Liver (tissue), 9 donors: Measurements from ENCODE around the gene B9D1. TPM values are rescaled to one million over a fixed set of nuclear protein-coding genes. Genes with fewer than 3 reads are reported as not detected.
A peak's percentile ranks its signal among the peaks of the same experiment; 100 is the strongest.

Source experiments
- DNase-seq: peaks from one replicate; pipeline ENCODE4 v3.0.0-alpha.2; 2017; ENCODE audit warnings: low spot score
- H3K27ac ChIP-seq, 2 donors: one replicate each; pipeline ENCODE4 v1.7.0; 2013; ENCODE audit warnings: inconsistent platforms in 2 of 2, low read length in 2 of 2, control low read depth in 1 of 2, low read depth in 1 of 2, mild to moderate bottlenecking in 1 of 2
- H3K27me3 ChIP-seq, 4 donors: one replicate each; pipeline versions ENCODE4 v1.6.1 to v1.7.0; 2013; ENCODE audit warnings: low read length in 3 of 4, inconsistent platforms in 1 of 4, mild to moderate bottlenecking in 1 of 4, moderate library complexity in 1 of 4; ENCODE audit not compliant: control insufficient read depth in 4 of 4, insufficient read depth in 4 of 4
- H3K36me3 ChIP-seq, 4 donors: one replicate each; pipeline versions ENCODE4 v1.6.1 to v1.7.0; 2013; ENCODE audit warnings: low read length in 3 of 4, mild to moderate bottlenecking in 3 of 4, low read depth in 1 of 4, moderate library complexity in 1 of 4; ENCODE audit not compliant: control insufficient read depth in 4 of 4, insufficient read depth in 3 of 4
- H3K4me1 ChIP-seq, 4 donors: one replicate each; pipeline versions ENCODE4 v1.6.1 to v1.7.0; 2013; ENCODE audit warnings: low read length in 3 of 4, mild to moderate bottlenecking in 3 of 4, moderate library complexity in 1 of 4; ENCODE audit not compliant: control insufficient read depth in 4 of 4, insufficient read depth in 4 of 4
- H3K4me3 ChIP-seq, 3 donors: one replicate each; pipeline versions ENCODE4 v1.6.1 to v1.7.0; 2013; ENCODE audit warnings: low read length in 3 of 3, control low read depth in 1 of 3, low read depth in 1 of 3, mild to moderate bottlenecking in 1 of 3
- H3K9ac ChIP-seq, 2 donors: one replicate each; pipeline ENCODE4 v1.7.0; 2013; ENCODE audit warnings: low read length in 2 of 2, mild to moderate bottlenecking in 2 of 2, moderate library complexity in 2 of 2, control low read depth in 1 of 2, low read depth in 1 of 2
- H3K9me3 ChIP-seq, 4 donors: one replicate each; pipeline versions ENCODE4 v1.6.1 to v1.7.0; 2013; ENCODE audit warnings: low read length in 3 of 4; ENCODE audit not compliant: control insufficient read depth in 4 of 4
- EGR1 ChIP-seq, 2 donors: IDR thresholded peaks; 2 replicates each; pipeline ENCODE4 v1.6.1; 2016 to 2018; ENCODE audit warnings: antibody characterized with exemption in 2 of 2, low read depth in 2 of 2
- FOXA1 ChIP-seq: IDR thresholded peaks from 2 replicates; pipeline ENCODE4 v1.6.1; 2016; ENCODE audit warnings: antibody characterized with exemption
- FOXA2 ChIP-seq: IDR thresholded peaks from 2 replicates; pipeline ENCODE4 v1.6.1; 2016; ENCODE audit warnings: antibody characterized with exemption
- GABPA ChIP-seq, 2 donors: IDR thresholded peaks in 1 of 2; conservative IDR thresholded peaks in 1 of 2; 2 replicates each; pipeline ENCODE4 v1.6.1; 2016; ENCODE audit warnings: antibody characterized with exemption in 2 of 2, mild to moderate bottlenecking in 1 of 2, moderate library complexity in 1 of 2
- HNF4A ChIP-seq, 2 donors: conservative IDR thresholded peaks; 2 replicates each; pipeline ENCODE4 v1.6.1; 2016; ENCODE audit warnings: antibody characterized with exemption in 2 of 2, mild to moderate bottlenecking in 2 of 2
- HNF4G ChIP-seq: IDR thresholded peaks from 2 replicates; pipeline ENCODE4 v1.6.1; 2016; ENCODE audit warnings: antibody characterized with exemption
- JUND ChIP-seq, 2 donors: IDR thresholded peaks; 2 replicates each; pipeline ENCODE4 v1.6.1; 2016; ENCODE audit warnings: antibody characterized with exemption in 2 of 2
- NR2F2 ChIP-seq: IDR thresholded peaks from 2 replicates; pipeline ENCODE4 v1.6.1; 2016; ENCODE audit warnings: antibody characterized with exemption
- RAD21 ChIP-seq, 2 donors: IDR thresholded peaks; 2 replicates each; pipeline ENCODE4 v1.6.1; 2016; ENCODE audit warnings: antibody characterized with exemption in 2 of 2, mild to moderate bottlenecking in 2 of 2
- RXRA ChIP-seq, 2 donors: IDR thresholded peaks; 2 replicates each; pipeline ENCODE4 v1.6.1; 2017 to 2018; ENCODE audit warnings: antibody characterized with exemption in 2 of 2, mild to moderate bottlenecking in 1 of 2
- SP1 ChIP-seq: IDR thresholded peaks from 2 replicates; pipeline ENCODE4 v1.6.1; 2018; ENCODE audit warnings: antibody characterized with exemption, mild to moderate bottlenecking
- TAF1 ChIP-seq: conservative IDR thresholded peaks from 2 replicates; pipeline ENCODE4 v1.6.1; 2016; ENCODE audit warnings: antibody characterized with exemption, mild to moderate bottlenecking
- YY1 ChIP-seq: IDR thresholded peaks from 2 replicates; pipeline ENCODE4 v1.6.1; 2016; ENCODE audit warnings: antibody characterized with exemption, mild to moderate bottlenecking
- WGBS: extraction: QIAGEN DNeasy Blood & Tissue Kit; methylation state at CpG from one replicate; pipeline ENCODE4 v1.1.7; 2013; 5-methylcytosine and 5-hydroxymethylcytosine counted together
- polyA plus RNA-seq, 2 donors: library from polyadenylated mRNA; stranded (reverse) in 1 of 2; unstranded in 1 of 2; fragments of 200-250 nt in 1 of 2; fragments of >200 nt in 1 of 2; fragmentation: Nextera tagmentation in 1 of 2; extraction: Ambion mirVana in 1 of 2; gene quantifications; one replicate each; pipeline versions ENCODE4 v1.2.1 to v1.2.3, GENCODE V29; 2013 to 2015
- total RNA-seq, 2 donors: library from RNA; depleted of rRNA; stranded (reverse); fragments of >200 nt; gene quantifications; one replicate each; pipeline ENCODE4 v1.2.3, GENCODE V29; 2014
- TF ChIP-seq, protein P1 (sequence below): fragments of 150-350 bp; IDR thresholded peaks from 2 replicates; pipeline ENCODE4 v1.5.1; 2017; ENCODE audit warnings: improper control_type of control experiment, low read depth, low read length; ENCODE audit not compliant: missing input control
- TF ChIP-seq, protein P2 (sequence below): IDR thresholded peaks from 2 replicates; pipeline ENCODE4 v1.6.1; 2016; ENCODE audit warnings: antibody characterized with exemption
- TF ChIP-seq, protein P3 (sequence below): IDR thresholded peaks from 2 replicates; pipeline ENCODE4 v1.6.1; 2016; ENCODE audit warnings: antibody characterized with exemption
- TF ChIP-seq, protein P4 (sequence below): IDR thresholded peaks from 2 replicates; pipeline ENCODE4 v1.6.1; 2016; ENCODE audit warnings: antibody characterized with exemption, mild to moderate bottlenecking
- TF ChIP-seq, protein P5 (sequence below): IDR thresholded peaks from 2 replicates; pipeline ENCODE4 v1.6.1; 2016; ENCODE audit warnings: antibody characterized with exemption
- donor health status: healthy.
- donor health status: healthy.
- donor health status: healthy.
- donor health status: healthy.
- donor health status: healthy.

B9D1 gene
- total and polyA plus RNA-seq, 4 donors: 8.4 to 22.0 (median 10.8) TPM

DNA sequence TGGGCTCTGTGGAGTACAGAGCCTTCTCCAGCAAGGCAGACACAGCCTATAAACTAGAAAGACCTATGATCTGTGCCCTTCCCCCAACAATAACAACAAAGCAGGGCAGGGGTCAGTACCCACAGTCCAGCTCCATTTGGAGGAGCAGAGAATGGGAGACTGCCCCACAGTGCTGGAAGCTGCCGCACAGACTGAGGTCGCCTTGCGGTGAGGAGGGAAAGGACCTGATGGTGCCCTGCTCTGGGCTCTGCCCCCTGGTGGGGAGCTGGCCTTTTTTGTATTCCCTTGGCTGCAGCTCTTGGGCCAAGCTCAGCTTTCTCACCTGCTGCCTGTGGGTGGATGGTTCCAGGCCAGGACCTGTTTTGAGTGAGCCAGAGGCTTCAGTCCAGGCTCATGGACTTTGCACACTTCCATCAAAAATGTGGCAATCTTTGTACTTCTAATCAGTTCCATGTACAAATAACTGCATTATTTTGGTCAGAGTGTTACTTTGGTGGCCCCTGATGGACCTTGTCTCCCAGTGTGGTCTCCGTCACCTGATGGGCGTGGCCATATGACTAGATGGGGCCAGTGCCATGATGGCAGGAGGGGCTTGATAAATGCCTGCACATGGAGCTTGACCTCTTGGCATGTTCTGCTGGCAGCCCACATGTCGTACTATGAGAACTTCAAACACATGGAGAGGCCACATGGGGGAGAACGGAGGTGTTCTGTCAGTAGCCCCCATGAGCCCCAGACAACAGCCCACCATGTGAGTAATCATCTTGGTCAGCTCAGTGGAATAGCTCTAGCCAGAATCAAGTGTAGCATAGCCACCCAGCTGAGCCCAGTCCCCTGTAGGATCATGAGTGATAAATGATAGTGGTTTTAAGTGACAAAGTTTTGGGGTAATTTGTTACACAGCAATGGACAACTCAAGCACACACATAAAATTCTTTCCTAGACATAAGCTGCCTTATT, 24.2 kb downstream of the B9D1 start:
- Histone ChIP-seq H3K9me3 (no peaks in the 10 kb centered on the region), H3K4me3 (no peak overlapping the region), H3K36me3 (no peaks in the 10 kb centered on the region), H3K27ac (peak overlapping the region; percentile 84 to 92), H3K9ac (peak overlapping the region in 1 of 2 donors; percentile 78), H3K4me1 (peaks cover 8 to 66% (median 47%) of the 10 kb centered on the region in 4 donors), H3K27me3 (no peaks in the 10 kb centered on the region)
- 33% methylated on average over 7 of the region's 7 CpGs for WGBS
- peak in 1 of 2 donors; percentile 68 for TF ChIP-seq GABPA (IDR thresholded peaks at IDR 0.05 in 1 of 2, conservative IDR thresholded peaks at IDR 0.05 in 1 of 2)
- TF ChIP-seq TAF1: peak; percentile 93
- TF ChIP-seq, protein P1, sequence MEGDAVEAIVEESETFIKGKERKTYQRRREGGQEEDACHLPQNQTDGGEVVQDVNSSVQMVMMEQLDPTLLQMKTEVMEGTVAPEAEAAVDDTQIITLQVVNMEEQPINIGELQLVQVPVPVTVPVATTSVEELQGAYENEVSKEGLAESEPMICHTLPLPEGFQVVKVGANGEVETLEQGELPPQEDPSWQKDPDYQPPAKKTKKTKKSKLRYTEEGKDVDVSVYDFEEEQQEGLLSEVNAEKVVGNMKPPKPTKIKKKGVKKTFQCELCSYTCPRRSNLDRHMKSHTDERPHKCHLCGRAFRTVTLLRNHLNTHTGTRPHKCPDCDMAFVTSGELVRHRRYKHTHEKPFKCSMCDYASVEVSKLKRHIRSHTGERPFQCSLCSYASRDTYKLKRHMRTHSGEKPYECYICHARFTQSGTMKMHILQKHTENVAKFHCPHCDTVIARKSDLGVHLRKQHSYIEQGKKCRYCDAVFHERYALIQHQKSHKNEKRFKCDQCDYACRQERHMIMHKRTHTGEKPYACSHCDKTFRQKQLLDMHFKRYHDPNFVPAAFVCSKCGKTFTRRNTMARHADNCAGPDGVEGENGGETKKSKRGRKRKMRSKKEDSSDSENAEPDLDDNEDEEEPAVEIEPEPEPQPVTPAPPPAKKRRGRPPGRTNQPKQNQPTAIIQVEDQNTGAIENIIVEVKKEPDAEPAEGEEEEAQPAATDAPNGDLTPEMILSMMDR: peak; percentile 96
- TF ChIP-seq, protein P2, sequence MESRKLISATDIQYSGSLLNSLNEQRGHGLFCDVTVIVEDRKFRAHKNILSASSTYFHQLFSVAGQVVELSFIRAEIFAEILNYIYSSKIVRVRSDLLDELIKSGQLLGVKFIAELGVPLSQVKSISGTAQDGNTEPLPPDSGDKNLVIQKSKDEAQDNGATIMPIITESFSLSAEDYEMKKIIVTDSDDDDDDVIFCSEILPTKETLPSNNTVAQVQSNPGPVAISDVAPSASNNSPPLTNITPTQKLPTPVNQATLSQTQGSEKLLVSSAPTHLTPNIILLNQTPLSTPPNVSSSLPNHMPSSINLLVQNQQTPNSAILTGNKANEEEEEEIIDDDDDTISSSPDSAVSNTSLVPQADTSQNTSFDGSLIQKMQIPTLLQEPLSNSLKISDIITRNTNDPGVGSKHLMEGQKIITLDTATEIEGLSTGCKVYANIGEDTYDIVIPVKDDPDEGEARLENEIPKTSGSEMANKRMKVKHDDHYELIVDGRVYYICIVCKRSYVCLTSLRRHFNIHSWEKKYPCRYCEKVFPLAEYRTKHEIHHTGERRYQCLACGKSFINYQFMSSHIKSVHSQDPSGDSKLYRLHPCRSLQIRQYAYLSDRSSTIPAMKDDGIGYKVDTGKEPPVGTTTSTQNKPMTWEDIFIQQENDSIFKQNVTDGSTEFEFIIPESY: peak; percentile 96
- TF ChIP-seq FOXA1: peak; percentile 83
- TF ChIP-seq RXRA (IDR thresholded peaks at IDR 0.05): peak; percentile 94 to 96
- peak; percentile 99 for TF ChIP-seq HNF4G
- TF ChIP-seq JUND (IDR thresholded peaks at IDR 0.05): peak; percentile 81 to 93
- TF ChIP-seq EGR1 (IDR thresholded peaks at IDR 0.05; ENCODE audit: low read depth in 2 of 2): peak; percentile 21 to 78
- peak; percentile 100 for TF ChIP-seq SP1
- TF ChIP-seq YY1: peak; percentile 92
- TF ChIP-seq, protein P3, sequence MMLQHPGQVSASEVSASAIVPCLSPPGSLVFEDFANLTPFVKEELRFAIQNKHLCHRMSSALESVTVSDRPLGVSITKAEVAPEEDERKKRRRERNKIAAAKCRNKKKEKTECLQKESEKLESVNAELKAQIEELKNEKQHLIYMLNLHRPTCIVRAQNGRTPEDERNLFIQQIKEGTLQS: no peak
- TF ChIP-seq, protein P4, sequence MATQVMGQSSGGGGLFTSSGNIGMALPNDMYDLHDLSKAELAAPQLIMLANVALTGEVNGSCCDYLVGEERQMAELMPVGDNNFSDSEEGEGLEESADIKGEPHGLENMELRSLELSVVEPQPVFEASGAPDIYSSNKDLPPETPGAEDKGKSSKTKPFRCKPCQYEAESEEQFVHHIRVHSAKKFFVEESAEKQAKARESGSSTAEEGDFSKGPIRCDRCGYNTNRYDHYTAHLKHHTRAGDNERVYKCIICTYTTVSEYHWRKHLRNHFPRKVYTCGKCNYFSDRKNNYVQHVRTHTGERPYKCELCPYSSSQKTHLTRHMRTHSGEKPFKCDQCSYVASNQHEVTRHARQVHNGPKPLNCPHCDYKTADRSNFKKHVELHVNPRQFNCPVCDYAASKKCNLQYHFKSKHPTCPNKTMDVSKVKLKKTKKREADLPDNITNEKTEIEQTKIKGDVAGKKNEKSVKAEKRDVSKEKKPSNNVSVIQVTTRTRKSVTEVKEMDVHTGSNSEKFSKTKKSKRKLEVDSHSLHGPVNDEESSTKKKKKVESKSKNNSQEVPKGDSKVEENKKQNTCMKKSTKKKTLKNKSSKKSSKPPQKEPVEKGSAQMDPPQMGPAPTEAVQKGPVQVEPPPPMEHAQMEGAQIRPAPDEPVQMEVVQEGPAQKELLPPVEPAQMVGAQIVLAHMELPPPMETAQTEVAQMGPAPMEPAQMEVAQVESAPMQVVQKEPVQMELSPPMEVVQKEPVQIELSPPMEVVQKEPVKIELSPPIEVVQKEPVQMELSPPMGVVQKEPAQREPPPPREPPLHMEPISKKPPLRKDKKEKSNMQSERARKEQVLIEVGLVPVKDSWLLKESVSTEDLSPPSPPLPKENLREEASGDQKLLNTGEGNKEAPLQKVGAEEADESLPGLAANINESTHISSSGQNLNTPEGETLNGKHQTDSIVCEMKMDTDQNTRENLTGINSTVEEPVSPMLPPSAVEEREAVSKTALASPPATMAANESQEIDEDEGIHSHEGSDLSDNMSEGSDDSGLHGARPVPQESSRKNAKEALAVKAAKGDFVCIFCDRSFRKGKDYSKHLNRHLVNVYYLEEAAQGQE: peak; percentile 93
- TF ChIP-seq RAD21 (IDR thresholded peaks at IDR 0.05): peak; percentile 85 to 90
- peak; percentile 99 for TF ChIP-seq HNF4A (conservative IDR thresholded peaks at IDR 0.05)
- TF ChIP-seq NR2F2: peak; percentile 77
- peak; percentile 81 for TF ChIP-seq FOXA2
- TF ChIP-seq, protein P5, sequence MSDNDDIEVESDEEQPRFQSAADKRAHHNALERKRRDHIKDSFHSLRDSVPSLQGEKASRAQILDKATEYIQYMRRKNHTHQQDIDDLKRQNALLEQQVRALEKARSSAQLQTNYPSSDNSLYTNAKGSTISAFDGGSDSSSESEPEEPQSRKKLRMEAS: peak; percentile 95
- DNase-seq: peak; percentile 79
